ENCODE results near the gene TLE2.

DNA sequence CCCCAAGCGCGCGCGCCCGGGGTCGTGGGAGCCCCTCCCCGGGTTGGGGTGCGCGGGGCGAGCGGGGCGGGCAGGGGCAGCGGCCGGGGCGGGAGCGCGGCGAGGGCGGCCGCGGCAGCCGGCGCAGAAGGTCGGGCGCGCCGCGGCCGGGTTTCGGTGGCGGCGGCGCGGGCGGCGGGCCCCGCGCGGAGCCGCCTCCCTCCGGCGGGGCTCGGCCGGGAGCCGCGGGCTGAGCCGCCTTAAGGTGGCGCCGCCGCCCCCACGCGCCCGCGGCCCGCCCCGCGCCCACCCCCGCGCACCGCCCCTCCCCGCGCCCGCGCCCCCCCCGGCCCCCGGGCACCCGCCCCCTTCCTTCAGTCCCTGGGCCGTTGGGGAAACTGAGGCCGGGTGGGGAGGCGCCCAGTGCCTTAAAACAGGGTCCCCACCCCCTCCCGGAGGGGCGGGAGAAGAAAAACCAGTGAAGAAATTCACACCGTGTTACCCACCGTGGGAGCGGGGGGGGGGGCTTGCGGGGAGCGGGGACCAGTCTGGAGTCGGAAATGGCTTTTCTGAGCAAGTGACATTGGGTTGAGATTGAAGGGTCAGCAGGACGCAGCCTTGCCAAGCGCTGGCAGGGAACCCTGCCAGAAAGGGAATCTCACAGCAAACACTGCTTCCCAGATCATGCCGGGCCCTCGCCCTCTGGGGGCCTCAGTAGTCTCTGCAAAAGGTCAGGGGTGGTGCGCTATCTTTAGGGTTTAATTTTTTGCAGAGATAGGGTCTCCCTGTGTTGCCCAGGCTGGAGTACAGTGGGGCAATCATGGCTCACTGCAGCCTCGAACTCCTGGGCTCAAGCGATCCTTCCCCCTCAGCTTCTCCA, at the start of gene TLE2:
- TF ChIP-seq, protein P1, sequence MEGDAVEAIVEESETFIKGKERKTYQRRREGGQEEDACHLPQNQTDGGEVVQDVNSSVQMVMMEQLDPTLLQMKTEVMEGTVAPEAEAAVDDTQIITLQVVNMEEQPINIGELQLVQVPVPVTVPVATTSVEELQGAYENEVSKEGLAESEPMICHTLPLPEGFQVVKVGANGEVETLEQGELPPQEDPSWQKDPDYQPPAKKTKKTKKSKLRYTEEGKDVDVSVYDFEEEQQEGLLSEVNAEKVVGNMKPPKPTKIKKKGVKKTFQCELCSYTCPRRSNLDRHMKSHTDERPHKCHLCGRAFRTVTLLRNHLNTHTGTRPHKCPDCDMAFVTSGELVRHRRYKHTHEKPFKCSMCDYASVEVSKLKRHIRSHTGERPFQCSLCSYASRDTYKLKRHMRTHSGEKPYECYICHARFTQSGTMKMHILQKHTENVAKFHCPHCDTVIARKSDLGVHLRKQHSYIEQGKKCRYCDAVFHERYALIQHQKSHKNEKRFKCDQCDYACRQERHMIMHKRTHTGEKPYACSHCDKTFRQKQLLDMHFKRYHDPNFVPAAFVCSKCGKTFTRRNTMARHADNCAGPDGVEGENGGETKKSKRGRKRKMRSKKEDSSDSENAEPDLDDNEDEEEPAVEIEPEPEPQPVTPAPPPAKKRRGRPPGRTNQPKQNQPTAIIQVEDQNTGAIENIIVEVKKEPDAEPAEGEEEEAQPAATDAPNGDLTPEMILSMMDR (IDR thresholded peaks at IDR 0.05; ENCODE audit: poor library complexity), result no peak
- no peak for TF ChIP-seq EZH2phosphoT487 (IDR thresholded peaks at IDR 0.05; ENCODE audit: low read depth, severe bottlenecking, unreplicated experiment)
- no peak for TF ChIP-seq EZH2 (IDR thresholded peaks at IDR 0.05; ENCODE audit: borderline replicate concordance)
